GM21786 (cell line): ENCODE measurements around the gene KRTAP10-12.

Experiments used
- ATAC-seq: cut with Tn5 transposase; IDR thresholded peaks from one replicate; pipeline ENCODE4 v1.9.1; 2021; ENCODE audit not compliant: unreplicated experiment

The KRTAP10-12 gene

DNA sequence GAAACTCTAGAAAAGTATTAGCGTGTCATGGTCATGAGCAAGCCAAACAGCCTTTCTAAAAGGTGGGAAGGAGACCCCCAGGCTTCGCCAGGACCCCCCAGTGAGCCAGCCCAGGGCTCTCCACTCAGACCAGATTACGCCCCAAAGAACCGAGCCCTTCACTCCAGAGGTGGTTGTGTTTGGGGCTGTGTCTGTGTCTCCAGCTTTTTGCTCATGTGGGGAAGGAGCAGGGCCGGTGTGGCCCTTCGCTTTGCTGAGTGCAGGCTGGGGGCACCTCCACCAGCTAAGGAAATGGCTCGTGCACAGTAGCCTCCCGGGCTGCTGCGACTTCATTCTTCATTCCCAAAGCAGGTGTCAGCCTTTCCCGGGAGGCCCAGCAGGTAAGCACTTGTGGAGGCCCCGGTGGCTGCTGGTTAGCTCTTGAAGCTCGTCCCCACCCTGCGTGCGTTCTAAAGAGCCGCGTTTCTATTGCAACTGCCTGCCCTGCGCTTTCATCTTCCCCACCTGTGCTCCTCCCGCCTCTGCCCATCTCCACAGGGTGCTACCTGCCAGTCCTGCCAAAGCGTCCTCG is 13.9 kb downstream of the KRTAP10-12 start:
- no peak for ATAC-seq

DNA sequence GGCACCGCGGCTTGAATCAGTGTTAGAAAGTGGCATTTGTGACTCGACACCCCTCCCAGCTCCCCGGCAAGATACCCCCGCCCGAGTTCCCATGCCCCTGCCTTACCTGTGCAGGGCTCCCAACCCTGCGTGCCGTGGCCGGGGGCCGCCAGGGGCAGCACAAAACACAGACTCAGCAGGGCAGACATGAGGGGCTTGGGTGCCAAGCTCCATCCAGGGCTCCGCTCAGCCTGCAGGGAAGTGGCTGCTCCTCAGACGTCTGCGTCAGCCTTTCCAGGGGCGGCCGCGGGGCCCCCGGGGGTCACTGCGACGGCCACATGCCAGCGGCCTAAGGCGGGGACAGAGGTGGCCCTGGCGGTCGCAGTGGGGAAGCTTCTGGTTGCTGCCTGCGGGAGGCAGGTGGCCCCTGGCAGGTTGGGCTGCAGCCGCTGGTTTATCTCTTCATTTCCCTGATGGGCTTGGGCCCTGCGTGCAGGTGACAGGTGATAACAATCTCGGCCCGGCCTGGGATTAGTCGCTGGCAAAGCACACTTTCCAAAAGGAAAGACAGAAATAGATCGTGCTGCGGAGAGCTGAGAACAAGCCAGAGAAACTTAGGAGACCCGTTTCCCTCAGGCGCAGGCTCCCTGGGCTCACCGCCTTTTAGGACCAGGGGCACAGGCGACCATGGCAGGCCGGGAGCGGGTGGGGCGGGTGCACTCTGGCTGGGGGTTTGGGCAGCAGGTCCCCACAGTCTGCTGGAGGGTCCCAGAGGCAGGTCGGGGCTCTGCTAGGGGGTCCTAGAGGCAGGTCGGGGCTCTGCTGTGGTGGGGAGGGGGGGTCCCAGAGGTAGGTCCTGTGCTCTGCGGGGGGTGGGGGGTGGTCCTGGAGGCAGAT is 14.6 kb downstream of the KRTAP10-12 start, which contains the start of gene TSPEAR:
TSS of gene TSPEAR (minus strand) at position 246 of the 876 bp plus-strand sequence. CDS start at position 188, 58 bp downstream.
- no peak for ATAC-seq

DNA sequence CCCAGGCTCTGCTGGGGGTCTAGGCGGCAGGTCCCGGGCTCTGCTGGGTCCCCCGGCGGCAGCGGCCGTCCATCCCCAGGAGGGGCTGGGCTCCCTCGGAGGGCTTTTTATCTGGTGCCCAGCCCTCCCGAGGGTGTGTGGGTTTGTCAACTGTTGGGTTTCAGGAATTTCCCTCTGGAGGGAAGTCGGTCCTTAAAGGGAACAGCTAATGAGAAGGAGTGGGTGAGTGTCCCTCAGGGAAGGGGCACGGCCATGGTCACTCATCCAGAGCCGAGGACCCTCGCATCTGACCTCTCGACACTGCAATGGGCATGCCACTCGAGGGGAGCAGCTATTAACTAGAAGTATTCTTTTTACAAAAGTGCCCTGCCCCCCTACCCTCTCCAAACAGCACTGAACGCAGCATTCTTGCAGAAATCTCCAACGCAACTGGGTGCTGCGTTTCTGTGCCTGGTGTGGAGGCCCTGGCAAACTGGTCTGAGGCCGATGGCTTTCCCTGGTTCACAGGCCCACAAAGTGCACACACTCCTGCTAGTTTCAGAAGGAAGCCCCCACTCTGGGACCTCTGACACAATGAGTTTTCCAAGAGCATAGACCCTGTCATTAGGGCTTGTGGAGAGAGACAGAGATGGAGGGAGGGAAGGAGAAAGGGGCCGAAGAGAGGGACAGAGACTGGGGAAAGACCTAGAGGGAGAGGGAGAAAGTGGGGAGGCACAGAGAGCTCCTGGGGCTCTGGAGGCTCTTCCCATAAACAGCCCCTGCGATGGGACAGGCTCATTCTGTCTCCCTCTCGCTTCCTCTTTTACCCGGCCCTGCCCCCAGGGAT is 15.4 kb downstream of the KRTAP10-12 start:
- ATAC-seq, result no peak

DNA sequence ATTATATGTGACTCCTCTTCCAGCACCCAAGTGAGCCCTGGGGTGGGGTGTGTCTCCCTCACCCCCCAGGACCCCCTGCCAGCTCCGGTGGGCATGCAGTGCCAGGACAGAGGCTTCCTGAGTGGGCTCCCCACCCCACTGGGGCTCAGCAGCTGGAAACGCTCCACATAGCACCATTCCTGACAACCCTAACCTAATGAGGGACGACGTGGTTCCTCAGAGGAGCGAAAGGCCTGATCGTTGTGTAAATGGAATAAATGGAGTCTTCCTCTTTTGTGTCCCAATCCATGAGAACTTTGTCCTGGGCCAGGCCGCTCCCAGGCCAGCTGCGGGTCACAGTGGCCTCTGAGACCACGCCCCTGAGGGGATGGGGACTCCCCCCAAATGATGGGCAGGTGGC is 16.2 kb downstream of the KRTAP10-12 start:
- ATAC-seq, result no peak

DNA sequence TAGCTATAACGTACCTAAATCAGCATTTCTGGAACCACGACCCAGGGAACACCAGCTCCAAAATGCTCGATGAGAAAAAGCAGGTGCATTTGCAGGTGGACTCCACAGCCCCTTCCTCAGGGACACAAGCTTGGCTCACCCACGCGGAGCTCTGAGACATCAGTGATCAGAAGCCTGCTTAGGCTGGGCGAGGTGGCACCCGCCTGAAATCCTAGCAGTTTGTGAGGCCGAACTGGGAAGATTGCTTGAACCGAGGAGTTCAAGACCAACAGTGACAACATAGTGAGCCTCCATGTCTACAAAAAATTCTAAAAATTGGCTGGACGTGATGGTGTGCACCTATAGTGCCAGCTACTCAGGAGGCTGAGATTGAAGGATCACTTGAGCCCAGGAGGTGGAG is 16.9 kb downstream of the KRTAP10-12 start:
- no peak for ATAC-seq

DNA sequence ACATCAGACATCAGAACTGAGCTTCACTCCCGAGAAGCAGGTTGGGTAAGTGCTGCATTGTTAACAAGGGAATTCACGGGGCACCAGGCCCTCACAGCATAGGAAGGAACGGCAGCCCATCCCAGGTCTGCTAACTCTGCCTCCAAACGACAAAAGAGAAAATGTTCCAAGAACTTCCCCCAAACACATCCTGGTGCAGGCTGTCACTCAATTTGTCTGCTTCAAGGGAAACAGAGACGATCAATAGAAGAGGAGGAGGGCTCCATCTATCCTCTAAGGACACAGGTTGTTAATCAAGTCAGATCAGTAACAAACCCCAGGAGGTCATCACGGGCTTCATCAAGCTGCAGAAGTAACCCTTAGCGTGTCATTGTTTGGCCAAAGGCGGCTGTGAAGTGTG is 17.9 kb downstream of the KRTAP10-12 start:
- no peak for ATAC-seq

DNA sequence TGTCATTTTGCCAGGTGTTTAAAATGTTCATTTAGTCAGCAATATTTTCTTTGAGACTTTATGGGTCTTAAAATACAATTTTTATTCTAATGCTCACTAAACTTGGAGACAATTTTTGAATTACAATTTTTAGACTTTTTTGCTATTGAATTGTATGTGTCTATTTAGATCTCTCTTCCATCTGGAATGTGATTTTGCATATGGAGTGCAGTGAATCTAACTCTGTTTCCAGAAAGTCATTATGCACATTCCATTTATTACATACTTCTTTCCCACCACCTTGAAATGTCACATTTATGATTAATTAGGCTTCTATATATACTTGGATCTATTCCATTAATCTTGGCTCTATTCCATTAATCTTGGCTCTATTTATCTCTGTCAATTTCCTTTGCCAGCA is 20.0 kb downstream of the KRTAP10-12 start:
- no peak for ATAC-seq

DNA sequence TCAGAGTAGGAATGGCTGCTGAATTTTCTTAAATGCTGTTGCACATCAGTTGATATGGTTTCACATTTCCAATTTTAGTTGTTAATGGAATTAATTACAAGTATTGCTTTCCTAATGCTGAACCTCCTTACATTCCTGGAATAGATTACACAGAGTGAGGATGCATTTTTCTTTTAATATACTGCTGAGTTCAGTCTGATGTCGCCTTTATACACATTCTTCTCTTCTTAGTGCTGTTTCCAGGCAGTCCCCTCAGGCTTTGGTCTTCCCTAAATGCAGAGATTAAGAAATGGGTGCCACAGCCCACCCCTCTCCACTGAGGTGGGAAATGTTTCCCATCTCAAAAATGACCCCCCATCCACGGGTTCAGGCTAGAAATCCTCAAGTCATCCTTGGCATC is 21.1 kb downstream of the KRTAP10-12 start:
- ATAC-seq, result no peak

DNA sequence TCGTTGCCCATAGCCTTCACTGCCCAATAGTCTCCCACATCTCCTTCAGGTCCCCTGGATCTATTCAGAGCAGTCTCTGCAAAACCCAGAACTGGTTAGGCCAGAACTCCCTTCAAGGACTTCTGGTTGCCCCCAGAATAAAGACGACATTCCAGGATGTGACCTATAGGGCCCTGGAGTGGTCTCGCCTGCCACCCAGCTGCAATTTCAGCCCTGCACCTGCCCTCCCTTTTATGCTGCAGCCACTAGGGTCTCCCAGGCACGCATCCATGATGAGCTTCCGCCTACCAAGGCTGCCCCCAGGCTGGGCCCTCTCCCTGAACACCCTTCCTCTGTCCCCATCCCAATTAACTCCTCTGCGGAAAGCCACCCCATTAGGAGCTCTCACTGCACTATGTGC is 21.6 kb downstream of the KRTAP10-12 start:
- no peak for ATAC-seq

DNA sequence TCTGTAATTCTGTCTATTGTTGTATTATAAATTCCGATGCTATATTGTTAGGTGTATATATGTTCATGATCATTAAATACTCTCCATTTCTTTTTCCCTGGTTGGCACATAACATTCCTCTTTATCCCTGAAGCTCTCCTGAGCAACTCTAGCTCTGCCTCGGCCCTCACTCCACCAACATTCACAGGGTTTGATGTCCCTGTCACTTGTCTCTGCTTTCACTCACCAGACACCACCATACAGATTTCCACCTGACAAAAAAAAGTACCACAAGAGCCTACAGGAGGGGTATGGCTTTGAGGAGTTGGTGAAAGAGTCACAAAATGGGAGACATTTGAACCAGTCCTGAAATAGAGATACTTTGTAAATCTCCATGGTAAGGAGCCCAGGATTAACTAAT is 23.2 kb downstream of the KRTAP10-12 start:
- ATAC-seq, result no peak

DNA sequence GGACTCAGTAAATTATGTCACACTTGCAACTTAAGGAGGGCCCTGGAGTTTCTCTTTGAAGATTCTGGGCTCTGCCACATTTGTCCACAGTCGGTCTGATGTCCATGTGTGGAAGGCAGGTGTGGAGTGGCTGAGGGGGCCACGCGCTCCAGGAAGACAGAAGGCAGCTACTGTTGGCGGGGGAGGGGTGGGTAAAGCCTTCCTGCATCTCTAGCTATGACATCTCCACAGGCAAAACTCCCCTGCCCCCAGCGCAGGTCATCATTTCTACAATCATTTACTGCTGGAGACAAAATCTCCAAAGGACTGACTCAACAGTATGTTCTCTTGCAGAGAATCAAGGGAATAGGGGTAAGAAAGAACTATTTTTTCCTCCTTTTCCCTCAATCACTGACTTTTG is 25.8 kb downstream of the KRTAP10-12 start:
- ATAC-seq, result no peak

DNA sequence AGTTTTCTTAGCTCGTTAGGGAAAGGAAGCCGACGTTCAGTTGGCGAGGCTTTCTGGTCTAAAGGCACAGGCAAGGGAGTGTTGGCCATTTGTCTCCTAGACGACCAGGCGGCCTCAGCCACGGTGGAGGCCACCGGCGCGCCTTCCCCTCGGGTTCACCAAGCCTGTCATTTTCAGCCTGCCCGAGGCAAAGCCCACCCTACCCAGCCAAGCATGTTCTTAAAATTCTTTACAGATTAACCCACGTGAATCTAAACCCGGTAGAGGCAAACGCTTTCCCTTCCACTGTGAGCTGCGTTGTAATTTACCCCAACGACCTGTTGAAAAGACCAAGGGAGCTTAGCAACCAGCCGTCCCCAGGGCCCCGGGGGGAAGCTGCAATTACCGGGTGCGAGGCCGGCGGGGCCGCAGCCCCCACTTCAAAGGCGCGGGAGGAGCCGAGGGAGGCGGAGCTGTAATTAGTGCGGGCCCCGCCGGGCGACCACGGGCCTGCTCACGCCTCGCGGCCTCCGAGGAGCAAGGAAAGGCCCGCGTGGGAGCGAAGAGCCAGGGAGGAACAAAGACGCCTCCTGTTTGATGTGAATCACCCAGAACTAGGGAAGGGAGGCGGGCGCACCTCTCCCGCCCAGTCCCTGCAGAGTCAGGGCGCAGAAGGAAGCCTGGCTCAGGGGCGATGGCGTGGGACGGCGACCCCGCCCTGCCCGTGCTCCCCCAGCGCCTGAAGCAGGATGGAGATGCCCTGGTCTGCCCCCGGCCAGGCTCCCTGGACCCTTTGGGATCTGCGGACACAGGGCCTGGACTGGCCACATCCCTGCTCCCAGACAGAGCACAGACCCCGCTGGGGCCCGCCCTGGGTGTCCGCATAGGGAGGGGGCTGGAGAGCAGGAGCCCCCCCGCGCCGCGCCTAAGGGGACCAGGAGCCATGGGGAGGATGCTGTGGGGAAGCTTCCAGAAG is 26.5 kb downstream of the KRTAP10-12 start:
- ATAC-seq, result no peak

DNA sequence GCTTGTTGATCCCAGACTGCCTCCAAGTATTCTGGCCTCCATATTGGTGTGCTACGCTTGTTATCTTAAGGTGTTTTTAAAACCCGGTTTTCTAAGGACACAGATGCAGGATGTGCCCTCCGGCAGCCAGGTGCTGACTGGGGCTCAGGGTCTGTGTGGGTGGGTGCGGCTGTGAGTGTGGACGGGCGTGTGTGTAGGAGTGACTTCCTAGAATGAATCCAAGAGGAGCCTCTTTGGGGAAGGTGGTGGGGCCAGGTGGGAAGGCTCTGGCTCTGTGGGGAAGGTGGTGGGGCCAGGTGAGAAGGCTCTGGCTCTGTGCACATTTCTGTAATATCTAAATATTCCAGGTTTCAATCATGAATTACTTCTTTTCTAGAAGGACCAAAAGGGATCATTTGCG is 27.2 kb downstream of the KRTAP10-12 start:
- ATAC-seq, result no peak

DNA sequence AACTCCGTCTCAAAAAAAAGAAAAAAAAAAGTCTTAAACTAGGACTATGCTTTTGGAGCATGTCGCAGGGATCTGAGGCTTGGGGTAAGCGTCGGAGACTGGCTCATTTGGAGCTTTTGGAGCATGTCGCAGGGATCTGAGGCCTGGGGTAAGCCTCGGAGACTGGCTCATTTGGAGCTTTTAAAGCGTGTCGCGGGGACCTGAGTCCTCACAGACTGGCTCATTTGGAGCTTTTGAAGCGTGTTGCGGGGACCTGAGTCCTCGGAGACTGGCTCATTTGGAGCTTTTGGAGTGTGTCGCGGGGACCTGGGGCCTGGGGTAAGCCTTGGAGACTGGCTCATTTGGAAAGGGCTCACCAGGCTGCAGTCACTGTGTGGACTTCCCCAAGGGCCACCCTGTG is 28.0 kb downstream of the KRTAP10-12 start:
- no peak for ATAC-seq

DNA sequence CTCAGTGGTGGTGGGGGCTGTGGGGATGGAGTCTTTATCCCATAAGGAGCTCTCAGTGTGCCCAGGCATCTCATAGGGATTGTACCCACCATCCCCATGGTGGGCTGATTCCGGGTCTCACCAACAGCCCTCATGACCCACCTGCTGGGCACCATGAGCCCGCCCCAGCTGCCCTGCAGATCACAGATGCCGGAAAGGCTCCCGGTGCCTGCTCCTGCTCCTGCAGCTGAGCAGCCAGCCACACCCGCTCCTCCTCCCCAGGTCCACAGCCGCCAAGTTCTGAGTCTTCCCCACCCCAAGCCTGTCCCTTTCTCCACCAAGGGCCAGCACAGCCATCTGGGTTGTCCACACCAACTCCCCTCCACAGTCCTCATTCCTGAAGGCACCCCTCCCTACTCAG is 29.9 kb downstream of the KRTAP10-12 start:
- ATAC-seq, result no peak

DNA sequence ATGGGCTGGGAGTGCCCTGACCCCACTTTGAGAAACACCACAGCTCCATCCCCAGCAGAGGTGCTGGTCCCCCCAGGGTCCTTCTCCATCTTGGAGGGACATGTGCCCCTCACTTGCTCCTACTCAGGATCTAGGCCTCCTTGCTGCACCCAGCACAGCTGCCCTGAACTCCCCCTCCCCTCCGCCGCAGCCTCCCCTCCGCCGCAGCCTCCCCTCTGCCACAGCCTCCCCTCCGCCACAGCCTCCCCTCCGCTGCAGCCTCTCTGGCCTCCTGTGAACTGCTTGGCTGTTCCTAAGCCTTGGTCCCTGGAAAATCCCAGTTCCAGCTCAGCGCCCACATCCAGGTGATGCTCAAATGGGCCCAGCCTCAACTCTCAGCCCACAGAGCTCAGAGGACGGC is 30.3 kb downstream of the KRTAP10-12 start:
- no peak for ATAC-seq

DNA sequence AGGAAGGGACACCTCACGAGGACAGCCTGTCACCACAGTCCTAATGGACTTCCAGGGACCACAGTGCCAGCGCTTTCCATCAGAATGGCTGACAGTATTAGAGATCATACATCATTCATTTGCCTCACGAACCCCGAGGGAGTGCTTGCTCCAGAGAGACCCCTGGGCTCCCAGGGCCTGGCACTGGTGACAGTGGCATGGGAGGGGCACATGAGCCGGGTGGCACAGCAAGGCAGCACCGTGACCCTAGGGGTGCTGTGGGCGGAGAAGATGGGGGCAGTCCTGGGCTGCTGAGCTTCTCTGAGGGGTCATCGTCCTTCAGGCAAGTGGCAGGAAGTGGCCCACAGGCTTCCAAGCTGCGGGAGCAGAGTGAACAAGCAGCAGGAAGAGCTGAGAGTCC is 30.8 kb downstream of the KRTAP10-12 start:
- no peak for ATAC-seq

DNA sequence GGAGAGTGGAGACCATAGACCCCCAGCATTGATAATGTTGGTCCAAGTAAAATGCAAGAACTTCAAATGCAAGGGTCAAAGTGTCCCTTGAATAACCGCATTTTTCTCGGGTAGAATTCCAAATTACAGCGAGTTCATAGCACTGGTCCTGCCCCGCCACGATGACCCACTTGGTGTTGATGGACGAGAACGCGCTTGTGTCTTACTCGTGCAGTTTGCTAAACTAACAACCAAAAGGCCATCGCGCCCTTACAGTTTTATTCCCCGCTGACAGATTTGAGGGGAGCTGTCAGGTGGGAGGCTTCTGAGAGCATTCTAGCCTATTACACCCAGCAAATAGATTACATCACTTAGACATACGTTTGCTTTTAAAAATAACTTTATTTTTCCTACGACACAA is 31.7 kb downstream of the KRTAP10-12 start:
- ATAC-seq, result no peak

DNA sequence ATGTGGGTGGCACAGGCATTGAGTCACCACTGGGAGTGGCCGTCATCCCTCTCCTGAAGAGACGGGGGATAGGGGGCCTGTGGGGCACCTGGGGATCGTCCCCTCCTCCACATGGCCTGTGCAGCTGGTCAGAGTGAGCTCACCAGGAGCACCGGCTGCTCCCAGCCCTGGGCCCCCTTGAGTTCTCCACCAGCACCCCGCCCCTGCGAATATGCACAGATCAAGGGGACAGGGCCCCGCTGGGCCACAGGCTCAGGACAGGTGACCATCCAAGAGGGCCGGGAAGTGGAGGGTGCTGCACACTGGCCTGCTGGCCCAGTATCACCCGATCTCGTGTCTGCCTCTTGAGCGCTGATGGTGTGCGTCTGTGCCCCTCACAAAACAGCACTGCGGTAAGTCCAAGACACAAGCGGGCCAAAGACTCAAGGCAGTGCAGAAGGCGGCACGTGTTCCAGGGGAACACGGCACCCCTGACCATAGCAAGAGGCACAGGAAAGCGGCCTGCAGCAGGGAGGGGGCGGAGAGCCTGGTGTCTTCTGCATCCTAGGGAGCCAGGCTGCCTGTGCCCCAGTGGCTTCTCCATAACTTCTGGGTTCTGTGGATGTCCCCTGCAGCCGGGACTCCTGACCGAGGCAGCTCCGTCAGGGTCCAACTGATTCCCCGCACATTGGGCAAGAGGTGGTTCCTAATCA is 32.5 kb downstream of the KRTAP10-12 start:
- ATAC-seq, result no peak

DNA sequence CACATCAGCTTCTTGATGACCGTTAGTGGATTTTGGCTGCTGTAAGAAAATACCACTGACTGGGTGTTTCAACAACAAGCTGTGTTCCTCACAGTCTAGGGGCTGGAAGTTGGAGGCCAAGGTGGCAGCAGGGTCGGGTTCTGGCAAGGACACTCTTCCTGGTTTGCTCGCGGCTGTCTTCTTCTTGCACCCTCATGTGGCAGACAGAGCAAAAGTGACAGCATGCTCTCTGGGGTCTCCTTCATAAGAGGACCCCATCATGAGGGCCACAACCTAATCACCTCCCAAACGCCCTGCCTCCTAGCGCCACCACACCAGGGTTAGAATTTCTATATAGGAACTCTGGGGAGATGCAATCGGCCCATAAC is 33.0 kb downstream of the KRTAP10-12 start:
- ATAC-seq, result no peak
